GM12873 (cell line): ENCODE data around the gene ELK4.

Source experiments
- CTCF ChIP-seq: IDR thresholded peaks from 2 replicates; pipeline ENCODE4 v1.5.1; 2012; ENCODE audit warnings: low read depth, mild to moderate bottlenecking, moderate library complexity, low read length, control low read depth; ENCODE audit not compliant: insufficient read depth; ENCODE audit errors: missing control alignments

The ELK4 gene

GRCh38 chr1:205668951-205669340 lies 37.1 kb upstream of the ELK4 start:
- TF ChIP-seq CTCF: peak; percentile 27

GRCh38 chr1:205667909-205668643 lies 36.3 kb upstream of the ELK4 start:
- TF ChIP-seq CTCF: no peak

GRCh38 chr1:205666372-205667166 lies 34.8 kb upstream of the ELK4 start:
- no peak for TF ChIP-seq CTCF

- TF ChIP-seq CTCF: no peak
Measured at GRCh38 chr1:205665201-205666045, 33.6 kb upstream of the ELK4 start.

- no peak for TF ChIP-seq CTCF
Measured at GRCh38 chr1:205664399-205665017, 32.7 kb upstream of the ELK4 start.

GRCh38 chr1:205663286-205663936 lies 31.6 kb upstream of the ELK4 start:
- TF ChIP-seq CTCF: no peak
